NOMO-1 treated with DMSO at 0.1 percent for 48 hours (cell line): ENCODE data around the gene ZFY.

Experiments used
- DNase-seq: peaks from one replicate; lab custom pipeline; 2025; ENCODE audit not compliant: unreplicated experiment; lab: John Stamatoyannopoulos, UW

The ZFY gene

DNA sequence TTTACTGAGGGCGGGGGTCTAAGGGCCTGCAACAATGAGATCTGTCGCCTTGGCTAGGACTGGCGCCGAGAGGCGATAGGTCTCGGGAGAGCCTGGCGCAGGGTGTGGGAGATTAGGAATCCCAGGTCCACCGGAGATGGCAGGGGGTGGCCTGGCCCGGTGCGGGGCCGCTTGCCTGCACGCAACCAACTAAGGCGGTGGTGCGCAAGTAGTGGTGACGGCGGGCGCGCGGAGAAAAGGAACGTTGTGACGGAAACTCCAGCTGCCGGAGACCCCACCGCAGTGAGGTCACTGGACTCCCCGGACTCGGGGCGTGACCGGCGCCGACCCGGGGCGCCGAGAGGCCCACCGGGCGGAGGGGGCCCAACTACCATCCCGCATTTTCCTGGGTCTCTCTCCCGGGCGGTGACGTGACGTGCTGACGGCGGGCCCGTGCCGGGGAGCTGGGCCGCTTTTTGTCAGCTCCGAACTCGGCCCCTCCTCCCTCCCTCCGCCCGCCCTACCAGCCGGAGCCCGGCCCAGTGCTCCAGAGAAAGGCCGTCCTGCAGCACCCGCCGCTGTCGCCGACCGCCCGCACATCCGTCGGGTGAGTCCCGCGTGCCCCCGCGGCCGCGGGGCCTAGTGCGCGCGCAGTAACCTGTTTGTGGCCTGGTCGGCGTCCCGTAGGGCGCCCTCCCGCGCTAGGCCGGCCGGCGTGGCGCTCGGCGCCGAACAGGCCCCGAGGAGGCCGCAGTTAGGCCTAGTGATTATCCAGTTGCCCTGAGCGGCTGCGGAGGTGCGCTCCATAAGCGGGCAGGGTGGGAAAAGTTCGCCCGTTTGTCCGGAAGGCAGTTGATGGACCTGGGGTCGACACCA is at the start of gene ZFY:
TSS of gene ZFY (plus strand) at position 521 of the 855 bp plus-strand sequence. CDS start 18,556 bp downstream, outside the sequence.
- DNase-seq, result no peak

DNA sequence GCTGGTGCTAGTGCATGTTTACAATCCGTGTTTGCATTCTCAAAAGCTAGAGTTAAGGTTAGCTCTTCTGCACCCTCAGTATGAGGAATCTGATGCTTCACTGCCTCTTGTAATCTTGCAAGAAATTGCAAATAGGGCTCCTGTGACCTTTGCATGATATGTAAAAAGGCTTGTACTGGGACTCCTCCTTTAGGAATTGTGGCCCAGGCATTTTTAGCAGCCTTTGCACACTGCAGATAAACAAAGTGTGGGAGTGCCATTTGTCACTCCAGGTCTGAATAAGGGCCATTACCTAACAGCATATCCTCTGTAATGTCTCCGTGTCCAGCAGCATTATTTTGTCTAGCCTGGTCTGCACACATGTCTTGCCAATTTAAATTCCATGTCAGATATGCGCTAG is 49.3 kb upstream of the ZFY start:
- DNase-seq, result no peak

DNA sequence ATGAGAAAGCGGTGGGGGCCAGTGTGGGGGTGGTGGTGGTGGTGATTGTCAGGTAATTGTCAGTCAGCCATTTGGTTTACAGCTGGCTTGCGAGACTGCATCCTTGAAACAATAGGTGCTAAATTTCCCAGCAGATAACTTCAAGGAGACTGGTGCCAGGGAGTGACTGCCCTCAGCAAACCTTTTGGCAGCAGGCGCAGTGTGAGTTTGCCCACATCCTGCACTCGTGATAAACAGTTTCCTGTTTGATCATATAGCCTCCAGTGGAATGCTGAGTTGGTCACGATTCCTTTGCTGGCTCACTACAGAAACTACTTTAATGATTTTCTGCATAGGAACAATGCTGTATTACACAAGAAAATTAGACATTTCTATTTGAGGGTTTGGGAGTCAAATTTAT is 47.8 kb upstream of the ZFY start:
- no peak for DNase-seq

DNA sequence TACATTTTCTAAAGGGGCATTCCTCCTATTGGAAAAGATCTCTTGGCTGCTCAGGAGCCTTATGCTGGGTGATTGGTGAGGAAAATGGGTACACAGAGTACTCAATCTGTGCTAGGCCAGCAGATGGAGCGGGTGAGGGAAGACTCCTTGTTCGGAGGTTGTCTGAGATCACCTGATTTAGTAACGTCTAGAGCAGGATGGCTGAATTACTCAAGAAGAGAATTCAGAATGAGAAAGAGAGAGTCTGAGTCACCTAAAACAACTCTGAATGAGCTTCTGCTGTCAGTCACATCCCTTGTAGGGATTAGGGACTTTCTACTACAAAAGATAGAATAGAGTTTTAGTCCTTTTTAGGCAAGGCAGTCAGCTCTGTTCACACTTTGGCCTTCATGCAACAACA is 47.2 kb upstream of the ZFY start:
- DNase-seq, result no peak

DNA sequence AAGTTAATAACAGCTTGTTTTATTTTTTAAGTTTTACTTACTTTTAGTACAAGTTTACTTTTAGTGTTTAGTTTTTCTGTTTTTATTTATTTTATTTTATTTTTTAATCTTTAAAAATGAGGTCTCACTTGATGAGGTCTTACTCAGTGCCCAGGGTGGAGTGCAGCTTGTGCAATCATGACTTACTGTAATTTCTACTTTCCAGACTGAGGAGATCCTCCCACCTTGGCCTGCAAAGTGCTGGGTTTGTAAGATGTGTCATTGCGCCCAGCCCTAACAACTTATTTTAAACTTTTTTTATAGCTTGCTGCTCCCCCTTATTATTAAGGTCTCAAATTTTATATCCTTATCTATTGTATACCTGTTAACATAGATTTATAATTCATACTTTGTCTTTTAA is 41.7 kb upstream of the ZFY start:
- DNase-seq, result no peak

DNA sequence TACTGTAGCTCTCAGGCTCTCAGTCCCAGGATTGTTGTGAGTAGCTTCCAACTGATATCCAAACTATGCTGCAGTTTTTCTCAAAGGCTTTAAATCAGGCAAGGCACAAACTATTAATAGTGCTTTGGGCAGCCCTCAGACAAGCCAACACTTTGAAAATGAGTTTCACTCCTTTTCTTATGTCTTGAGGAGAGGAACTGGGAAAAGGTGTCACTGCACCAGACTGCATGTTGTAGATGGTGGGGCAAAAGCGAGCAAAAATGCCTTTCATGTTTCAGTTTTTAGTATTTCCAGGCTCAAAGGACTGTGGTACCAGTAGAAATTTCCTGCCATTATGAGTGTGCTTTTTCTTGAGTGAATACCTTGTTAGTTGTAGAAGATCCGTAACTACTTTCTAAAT is 39.1 kb upstream of the ZFY start:
- no peak for DNase-seq

DNA sequence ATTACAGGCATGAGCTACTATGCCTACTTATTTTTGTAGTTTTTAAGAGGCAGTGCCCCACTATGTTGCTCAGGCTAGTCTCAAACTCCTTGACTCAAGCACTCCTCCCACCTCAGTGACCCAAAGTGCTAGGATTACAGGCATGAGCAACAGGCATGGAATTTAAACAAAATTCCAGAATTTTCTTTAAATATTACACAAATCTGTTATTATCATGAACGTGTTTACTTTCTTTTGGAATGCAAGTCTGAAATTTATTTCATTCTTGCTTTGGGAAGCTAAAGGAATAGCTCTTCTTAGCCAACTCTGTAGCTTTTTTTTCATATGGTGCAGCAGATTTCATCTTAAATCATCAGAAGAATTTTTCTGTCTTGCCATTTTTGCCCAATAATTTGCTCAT is 27.8 kb upstream of the ZFY start:
- no peak for DNase-seq

DNA sequence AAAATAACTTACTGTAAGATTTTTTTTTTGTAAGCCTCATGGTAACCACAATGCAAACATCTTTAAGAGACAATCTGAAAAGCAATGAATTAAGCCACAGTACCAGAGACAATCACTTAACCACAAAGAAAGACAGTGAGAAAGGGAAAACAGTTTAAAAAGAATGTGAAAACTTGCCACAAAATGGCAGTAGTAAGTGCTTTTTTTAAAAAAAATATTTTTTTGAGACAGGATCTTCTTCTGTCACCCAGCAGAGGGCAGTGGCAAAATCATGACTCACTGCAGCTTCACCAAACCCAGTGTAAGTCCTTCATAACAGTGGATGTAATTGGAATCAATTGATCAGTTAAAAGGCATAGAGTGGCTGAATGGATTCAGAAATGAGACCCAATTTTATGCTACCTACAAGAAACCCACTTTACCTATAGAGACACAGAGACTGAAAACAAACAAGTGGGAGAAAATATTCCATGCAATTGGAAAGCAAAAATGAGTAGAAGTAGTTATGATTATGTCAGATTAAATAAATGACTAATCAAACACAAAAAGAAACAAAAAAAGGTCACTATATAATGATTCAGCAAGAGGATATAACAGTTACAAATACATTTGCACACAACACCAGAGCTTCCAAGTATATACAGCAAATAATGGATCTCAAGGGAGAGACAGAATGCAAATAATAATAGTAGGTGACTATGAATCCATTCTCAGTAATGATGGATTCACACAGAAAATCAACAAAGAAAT is 21.9 kb upstream of the ZFY start:
- no peak for DNase-seq

DNA sequence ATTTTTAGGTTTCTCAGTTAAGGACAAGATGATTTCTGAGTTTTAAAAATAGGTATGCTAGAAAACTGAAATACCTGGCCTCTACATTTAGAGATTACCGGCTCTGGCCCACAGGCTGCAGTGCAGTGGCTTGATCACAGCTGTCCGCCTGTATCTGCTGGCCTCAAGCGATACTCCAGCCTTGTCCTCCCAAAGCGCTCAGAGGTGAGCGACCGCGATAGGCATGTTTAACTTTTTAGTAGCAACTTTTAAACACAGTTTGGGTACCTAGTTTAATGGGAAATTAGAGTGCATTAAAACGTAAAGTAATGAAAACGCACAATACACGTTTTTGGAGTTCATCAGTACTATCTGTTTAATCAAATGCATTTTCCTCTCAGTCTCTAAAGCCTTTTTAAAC is 1.1 kb upstream of the ZFY start:
- DNase-seq, result no peak

DNA sequence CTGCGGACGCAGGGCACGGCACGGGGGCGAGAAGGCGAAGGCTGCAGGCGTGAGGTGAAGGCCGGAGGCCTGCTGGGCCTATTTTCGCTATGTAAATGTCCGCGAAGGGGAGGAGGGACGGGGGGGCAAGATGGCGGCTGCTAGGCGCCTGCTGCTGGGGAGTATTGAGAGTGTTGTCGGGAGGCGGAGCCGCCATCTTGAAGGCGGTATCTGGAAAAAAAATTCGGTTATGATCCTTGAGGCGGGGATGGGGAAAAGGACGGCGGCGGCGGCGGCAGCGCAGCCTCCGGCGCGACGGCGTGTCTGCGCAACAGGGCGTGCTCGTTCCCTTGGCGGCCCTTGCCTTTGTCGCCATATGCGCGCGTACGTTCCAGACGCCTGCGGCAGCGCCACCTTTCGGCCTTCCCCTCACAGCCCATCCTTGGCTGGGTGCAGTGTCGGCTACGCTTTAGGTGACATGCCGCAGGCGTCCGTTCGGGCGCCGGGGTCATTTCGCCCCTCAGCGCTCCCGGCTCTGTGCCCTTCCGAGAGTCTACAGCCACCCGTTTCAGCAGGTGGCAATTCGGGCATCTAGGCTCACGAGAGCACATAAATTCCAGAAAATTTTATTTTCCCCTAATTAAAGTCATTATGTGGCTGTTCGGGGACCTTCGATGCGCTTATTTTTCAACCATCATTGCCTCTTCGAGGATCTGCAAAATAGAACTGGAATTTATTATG is 695 bp downstream of the ZFY start:
- DNase-seq, result no peak

DNA sequence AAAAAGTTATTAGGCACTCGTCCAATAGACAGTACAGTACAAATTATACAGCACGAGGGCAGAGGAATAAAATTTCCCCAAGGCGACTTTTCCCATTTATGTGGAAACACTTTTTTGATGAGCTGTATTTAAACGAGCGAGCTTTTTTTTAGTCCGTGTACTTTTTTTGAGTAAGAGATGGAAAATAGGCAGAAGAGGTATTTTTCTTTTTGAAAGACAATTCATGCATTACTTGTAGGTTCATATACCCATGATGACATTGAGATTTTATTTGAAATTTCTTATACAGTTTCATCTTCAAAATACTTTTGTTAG is 1.2 kb downstream of the ZFY start:
- no peak for DNase-seq

DNA sequence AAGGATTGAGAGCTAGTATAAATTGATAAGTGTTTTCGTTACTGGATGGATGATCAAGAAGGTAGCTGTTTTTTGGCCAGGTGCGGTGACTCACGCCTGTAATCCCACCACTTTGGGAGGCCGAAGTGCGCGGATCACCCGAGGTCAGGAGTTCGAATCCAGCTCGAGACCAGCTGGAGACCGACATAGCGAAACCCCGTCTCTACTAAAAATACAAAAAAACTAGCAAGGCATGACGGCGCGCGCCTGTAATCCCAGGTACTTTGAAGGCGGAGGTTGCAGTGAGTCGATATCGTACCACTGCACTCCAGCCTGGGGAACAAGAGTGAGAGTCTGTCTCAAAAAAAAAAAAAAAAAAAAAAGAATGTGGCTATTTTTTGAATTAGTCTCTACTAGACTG is 2.0 kb downstream of the ZFY start:
- DNase-seq, result no peak

DNA sequence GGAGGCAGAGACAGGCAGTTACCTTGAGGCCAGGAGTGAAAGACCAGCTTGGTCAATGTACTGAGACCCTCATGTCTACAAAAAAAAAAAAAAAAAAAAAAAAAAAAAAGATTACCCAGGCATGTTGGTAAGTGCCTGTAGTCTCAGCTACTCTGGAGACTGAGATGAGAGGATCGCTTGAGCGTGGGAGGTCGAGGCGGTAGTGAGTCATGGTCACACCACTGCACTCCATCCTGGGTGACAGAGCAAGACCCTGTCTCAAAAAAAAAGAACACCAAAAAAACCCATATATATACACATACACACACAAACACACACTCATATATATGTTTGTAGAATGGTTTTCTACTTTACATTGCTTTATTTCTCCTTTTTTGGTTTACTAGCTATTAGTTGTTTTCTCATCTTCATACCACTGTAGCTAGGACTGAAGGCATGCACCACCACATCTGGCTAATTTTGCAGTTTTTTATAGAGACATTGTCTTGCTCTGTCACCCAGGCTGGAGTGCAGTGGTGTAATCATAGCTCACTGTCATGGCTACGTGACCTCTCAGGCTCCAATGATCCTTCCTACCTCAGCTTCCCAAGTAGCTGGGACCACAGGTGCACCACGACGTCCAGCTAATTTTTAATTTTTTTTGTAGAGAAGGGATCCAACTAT is 14.5 kb downstream of the ZFY start:
- no peak for DNase-seq

DNA sequence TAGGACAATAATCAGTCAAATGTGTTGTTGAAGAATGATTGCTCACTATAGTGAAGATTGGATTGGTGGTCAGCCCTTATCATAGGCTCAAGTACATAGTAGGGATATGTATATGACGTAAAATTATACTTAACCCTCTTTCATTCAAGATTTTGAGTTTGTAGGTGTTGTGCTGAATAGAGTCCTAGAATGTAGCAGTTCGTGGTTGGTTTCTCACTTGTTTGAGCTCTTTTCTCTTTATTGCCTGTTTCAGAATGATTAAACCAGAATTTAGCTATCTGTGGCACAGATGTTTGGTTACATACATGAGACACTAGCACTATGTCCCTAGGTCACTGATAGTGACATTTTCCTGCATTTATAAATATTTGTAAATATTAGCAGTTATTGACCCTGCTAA is 15.5 kb downstream of the ZFY start:
- DNase-seq, result no peak

DNA sequence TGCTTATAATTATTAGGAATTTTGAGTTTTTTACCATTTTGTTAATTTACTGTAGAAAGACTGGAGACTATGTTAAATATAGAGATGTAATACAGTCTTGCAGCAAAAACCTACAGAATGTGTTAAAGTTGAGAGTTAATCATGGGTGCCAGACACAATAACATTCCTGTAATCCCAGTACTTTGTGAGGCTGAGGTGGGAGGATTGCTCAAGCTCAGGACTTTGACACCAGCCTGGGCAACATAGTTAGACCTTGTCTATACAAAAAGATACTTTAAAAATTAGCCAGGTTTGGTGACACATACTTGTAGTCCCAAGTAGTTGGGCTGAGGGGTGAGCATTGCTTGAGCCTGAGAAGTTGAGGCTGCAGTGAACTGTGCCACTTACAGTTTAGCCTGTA is 17.7 kb downstream of the ZFY start:
- no peak for DNase-seq

DNA sequence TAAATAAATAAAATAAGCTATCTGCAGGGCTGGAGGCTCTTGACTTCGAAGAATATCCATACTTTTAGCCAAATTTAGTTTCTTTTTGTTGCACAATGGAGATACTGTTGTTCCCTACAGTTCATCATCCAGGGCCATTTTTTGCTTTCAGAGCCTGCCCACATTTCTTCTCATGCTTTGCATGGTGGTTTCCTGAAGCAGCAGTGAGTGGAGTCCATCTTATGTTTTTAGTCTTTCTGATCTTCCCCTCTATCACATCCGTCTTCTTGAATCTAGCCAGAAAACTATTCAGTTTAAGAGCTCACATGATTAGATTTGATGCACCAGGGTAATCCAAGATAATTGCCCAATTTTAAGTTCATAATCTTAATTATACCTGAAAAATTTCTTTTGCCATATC is 19.6 kb downstream of the ZFY start:
- no peak for DNase-seq

DNA sequence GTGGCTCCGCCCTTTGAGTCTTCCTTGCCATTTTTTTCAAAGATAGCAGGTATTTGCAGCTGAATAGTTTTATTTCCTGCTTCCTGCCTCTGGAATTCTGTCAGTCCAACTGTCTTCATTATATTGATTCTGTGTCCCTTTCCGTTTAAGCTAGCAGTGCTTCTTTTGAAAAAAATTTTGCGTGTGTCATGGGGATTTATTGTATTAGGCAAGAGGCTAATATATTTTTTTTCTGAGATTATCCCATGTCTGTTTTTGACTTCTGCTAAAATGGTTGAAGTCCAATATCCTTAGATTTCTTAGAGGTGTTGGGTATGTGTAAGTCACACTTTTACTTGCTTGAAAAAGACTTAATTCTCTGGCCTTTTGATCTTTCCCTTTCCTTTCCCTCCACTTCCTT is 20.4 kb downstream of the ZFY start:
- DNase-seq, result no peak

DNA sequence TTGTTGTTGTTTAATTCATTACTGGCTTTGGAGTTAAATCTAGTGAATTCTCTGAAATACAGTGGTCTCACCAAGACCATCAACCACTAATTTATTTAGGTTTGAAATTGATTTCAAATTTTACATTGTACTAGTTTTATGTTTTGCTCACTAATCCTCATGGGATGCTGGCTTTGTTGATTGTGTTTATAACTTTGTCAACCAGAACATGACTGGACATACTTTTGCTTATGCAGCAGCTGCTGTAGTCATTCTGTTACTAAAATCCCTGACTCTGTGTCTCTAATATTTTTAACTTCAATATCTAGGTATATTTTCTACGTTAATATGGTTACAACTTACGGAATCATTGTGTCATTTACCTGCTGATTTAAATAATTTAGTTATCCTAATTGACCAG is 26.9 kb downstream of the ZFY start:
- DNase-seq, result no peak

DNA sequence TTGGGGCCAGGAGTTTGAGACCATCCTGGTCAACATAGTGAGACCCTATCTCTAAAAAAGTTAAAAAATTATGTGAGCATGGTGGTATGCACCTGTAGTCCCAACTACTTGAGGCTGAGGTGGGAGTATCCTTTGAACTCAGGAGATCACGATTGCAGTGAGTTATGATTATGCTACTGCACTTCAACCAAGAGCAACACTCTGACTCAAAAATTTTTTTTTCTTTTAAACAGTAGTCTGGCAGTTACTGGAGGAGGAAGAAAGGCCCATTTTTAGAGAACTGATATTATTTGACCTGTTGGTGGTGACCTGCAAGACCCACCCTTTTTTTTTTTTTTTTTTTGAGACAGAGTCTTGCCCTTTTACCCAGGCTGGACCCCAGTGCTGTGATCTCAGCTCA is 29.6 kb downstream of the ZFY start:
- no peak for DNase-seq

DNA sequence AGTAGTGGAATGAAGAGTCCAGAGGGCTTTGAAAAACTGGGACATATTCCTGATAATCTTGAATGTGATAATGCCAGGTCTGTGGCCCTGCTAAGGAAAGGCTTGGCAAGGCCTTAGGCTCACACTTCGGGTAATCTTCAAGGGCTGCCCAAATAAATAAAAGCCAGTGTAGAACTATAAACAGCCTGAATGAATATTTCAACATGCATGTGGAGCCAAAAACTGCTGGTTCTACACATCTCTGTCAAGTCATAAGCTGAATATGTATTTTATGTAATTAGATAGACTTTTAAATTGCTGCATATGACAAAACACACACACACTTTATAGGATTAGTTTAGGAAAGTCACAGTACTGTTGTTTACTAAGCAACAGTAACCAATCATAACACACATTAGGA is 30.4 kb downstream of the ZFY start:
- DNase-seq, result no peak

DNA sequence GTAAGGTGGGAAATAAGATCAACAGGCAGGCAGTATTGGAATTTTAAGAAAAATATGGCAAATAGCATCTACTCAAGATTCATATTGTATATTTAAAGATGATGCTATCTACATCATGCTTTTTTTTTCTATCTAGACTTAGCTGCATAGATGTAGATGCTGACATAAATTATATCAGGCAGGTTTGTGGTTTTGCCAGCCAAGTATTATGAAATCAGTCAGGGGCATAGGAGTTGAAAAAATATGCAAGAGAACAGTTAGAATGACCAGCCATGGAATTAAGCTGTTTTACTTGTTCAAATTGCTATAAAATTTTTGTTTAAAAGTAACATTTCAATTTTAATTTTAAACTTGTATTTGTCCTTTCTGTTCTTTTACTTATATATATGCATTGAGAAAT is 34.4 kb downstream of the ZFY start:
- no peak for DNase-seq

DNA sequence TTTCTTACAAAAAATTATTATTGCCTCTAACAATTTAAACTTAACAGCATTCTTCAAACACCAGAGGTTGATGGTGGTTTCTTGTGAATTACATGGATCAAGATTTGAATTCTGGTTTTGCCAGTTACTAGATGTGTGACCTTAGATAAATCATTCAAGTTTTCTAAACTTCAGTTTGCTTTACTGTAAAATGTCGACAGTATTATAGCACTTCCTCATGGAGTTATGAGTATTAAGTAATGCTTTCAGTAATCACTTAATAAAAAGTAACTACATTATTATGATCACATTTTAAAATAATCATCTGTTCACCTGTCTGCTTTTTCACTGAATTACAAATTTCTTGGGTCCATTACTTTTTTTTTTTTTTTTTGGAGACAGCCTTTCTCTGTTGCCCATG is 37.5 kb downstream of the ZFY start:
- DNase-seq, result no peak
